MG63 (cell line): ENCODE results near the gene ABCC3. TPM values are rescaled to one million over a fixed set of nuclear protein-coding genes. Genes with fewer than 3 reads are reported as not detected.
A peak's percentile ranks its signal among the peaks of the same experiment; 100 is the strongest.

Source experiments
- DNase-seq: peaks from one replicate; pipeline ENCODE4 v3.0.0-alpha.2; 2020
- H3K27me3 ChIP-seq: fragments of 250-450 bp; sonication (Bioruptor Pico); 2 replicates; pipeline ENCODE4 v1.5.1; 2020; ENCODE audit warnings: mild to moderate bottlenecking, moderate library complexity
- H3K36me3 ChIP-seq: fragments of 250-450 bp; sonication (Bioruptor Pico); 2 replicates; pipeline ENCODE4 v1.5.1; 2020; ENCODE audit warnings: mild to moderate bottlenecking, moderate library complexity
- H3K4me3 ChIP-seq: fragments of 250-450 bp; sonication (Bioruptor Pico); 2 replicates; pipeline ENCODE4 v1.5.1; 2020; ENCODE audit warnings: mild to moderate bottlenecking, moderate library complexity
- H3K9me3 ChIP-seq: fragments of 250-450 bp; sonication (Bioruptor Pico); 2 replicates; pipeline ENCODE4 v1.5.1; 2020; ENCODE audit warnings: mild to moderate bottlenecking, moderate library complexity
- total RNA-seq: library from RNA; depleted of rRNA; stranded (reverse); fragments of >200 nt; shearing (Covaris generic); gene quantifications from 2 replicates; pipeline ENCODE4 v1.2.3, GENCODE V29; 2014; ENCODE audit warnings: low replicate concordance; rRNA removed

The ABCC3 gene, protein sequence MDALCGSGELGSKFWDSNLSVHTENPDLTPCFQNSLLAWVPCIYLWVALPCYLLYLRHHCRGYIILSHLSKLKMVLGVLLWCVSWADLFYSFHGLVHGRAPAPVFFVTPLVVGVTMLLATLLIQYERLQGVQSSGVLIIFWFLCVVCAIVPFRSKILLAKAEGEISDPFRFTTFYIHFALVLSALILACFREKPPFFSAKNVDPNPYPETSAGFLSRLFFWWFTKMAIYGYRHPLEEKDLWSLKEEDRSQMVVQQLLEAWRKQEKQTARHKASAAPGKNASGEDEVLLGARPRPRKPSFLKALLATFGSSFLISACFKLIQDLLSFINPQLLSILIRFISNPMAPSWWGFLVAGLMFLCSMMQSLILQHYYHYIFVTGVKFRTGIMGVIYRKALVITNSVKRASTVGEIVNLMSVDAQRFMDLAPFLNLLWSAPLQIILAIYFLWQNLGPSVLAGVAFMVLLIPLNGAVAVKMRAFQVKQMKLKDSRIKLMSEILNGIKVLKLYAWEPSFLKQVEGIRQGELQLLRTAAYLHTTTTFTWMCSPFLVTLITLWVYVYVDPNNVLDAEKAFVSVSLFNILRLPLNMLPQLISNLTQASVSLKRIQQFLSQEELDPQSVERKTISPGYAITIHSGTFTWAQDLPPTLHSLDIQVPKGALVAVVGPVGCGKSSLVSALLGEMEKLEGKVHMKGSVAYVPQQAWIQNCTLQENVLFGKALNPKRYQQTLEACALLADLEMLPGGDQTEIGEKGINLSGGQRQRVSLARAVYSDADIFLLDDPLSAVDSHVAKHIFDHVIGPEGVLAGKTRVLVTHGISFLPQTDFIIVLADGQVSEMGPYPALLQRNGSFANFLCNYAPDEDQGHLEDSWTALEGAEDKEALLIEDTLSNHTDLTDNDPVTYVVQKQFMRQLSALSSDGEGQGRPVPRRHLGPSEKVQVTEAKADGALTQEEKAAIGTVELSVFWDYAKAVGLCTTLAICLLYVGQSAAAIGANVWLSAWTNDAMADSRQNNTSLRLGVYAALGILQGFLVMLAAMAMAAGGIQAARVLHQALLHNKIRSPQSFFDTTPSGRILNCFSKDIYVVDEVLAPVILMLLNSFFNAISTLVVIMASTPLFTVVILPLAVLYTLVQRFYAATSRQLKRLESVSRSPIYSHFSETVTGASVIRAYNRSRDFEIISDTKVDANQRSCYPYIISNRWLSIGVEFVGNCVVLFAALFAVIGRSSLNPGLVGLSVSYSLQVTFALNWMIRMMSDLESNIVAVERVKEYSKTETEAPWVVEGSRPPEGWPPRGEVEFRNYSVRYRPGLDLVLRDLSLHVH (N-terminal part only)
- total RNA-seq, result 0.17 and 2.0 TPM in 2 replicates

DNA sequence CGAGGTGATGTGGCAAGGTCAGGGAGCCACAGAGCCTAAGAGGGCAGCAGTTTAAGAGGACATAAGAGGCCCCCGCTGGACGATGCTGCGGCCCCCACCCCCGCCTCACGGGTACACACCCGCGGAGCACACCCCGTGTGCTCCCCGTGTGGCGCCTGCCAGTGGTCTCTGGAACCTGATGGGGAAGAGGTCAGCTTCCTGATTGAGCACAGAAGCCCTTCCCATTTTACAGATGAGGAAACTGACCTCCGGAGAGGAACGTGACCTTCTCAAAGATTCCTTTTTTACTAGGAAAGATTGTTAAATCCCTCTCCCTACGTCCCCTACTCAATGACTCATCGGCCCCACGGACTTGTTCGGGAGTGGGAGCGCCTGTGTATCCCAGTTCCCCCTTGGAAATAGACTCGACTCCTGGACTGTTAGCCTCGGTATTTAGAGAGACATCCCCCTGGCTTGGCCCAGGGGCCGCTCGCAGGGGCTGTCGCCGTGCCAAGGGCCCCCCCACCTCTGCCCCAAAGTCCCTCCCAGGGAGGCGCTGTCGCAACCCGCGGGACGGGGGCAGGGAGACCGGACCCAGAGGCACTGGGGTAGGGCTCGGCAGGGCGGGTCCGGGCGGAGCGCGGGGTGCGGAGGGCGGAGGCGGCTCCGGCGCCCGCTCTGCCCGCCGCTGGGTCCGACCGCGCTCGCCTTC is at the start of gene ABCC3:
Gene ABCC3 (plus strand): TSS at position 658 of the 691 bp plus-strand sequence. CDS start 56 bp downstream, outside the sequence.
- H3K36me3 ChIP-seq, result no peaks in the 10 kb centered on the region; the same call in 1 of the 2 replicates
- no peaks in the 10 kb centered on the region for H3K9me3 ChIP-seq
- H3K27me3 ChIP-seq, result no peaks in the 10 kb centered on the region
- peak within 1 kb of the TSS; percentile 40 for H3K4me3 ChIP-seq
- DNase-seq, result peak; percentile 63

DNA sequence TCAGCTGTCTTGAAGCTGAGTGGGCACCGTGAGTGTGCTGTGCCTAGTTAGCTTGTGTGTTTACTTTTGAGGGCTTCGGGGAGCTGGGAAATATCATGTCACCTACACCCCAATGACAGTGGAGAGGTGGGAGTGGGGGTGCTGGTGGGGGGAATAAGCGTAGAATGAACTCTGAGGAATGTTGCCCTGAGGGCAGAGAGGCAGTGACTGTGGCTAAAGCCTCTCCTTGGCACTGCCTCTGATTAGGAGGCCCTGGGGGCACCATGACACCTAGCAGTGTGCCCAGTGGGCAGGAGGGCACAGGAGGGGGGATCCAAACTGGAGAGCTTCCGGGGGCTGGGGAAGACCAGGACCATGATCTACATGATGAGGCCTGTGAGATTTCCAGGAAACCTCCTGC is 49.3 kb upstream of the ABCC3 start:
- no peak overlapping the region for H3K4me3 ChIP-seq
- DNase-seq, result no peak
- no peaks in the 10 kb centered on the region for H3K27me3 ChIP-seq
- H3K9me3 ChIP-seq, result no peaks in the 10 kb centered on the region
- H3K36me3 ChIP-seq, result no peaks in the 10 kb centered on the region

DNA sequence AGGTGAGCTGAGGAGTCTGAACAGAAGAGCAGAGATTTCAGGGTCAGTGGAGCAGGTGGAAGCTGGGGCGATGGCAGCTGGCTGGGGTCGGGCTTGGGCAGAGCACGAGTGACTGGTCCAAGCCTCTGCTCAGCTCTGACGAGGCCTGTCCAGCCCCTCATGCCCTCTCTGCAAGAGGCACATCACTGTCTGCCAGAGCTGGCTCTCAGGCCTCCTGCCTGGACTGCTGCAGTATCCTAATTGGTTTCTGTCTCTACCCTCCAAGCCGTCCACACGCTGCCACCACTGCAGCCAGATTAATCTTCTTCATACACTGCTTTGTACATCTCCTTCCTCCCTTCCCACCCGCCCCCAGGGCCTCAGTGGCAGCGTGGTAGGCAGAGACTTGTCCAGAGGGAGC is 48.8 kb upstream of the ABCC3 start:
- no peaks in the 10 kb centered on the region for H3K9me3 ChIP-seq
- no peak overlapping the region for H3K4me3 ChIP-seq
- no peaks in the 10 kb centered on the region for H3K27me3 ChIP-seq
- H3K36me3 ChIP-seq, result no peaks in the 10 kb centered on the region
- no peak for DNase-seq

DNA sequence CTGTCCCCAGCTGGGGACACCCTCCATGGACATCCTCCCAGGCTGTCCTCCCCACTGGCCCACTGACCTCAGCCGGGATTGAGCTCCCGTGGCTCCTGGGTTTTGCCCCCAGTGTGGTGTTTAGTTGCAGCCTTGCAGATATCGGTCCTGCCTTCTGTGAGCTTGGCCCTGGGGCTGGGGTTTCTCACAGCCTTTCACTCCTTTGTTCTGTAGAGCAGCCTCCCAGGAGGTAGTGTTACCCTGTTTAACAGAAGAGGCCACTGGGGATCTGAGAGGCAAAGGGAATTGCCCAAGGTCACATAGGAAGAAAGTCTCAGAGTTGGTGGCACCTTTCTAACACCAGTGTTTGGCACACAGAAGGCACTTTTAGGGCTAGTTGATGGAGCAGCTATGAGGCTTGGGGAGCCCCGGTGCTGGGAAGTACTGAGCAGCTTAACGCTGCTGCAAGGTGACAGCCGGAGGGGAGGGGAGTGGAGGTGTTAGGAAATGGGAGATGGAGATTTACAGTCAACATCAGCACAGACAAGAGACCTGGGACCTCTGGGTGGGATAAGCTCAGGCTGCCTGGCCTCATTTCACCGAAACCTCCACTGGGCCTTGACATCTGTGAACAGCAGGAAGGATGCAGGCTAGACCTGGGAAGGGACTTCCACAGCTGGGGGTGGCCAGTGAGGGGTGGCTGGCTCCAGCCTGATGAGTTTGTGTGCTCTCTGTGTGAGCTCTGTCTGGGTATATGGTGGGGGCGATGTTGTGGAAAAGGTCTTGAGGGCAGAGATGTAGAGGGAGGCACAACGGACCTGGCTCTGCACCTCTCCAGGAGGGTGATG is 48.0 kb upstream of the ABCC3 start:
- no peaks in the 10 kb centered on the region for H3K36me3 ChIP-seq
- H3K27me3 ChIP-seq, result no peaks in the 10 kb centered on the region
- H3K4me3 ChIP-seq, result no peak overlapping the region
- no peak for DNase-seq
- no peaks in the 10 kb centered on the region for H3K9me3 ChIP-seq

DNA sequence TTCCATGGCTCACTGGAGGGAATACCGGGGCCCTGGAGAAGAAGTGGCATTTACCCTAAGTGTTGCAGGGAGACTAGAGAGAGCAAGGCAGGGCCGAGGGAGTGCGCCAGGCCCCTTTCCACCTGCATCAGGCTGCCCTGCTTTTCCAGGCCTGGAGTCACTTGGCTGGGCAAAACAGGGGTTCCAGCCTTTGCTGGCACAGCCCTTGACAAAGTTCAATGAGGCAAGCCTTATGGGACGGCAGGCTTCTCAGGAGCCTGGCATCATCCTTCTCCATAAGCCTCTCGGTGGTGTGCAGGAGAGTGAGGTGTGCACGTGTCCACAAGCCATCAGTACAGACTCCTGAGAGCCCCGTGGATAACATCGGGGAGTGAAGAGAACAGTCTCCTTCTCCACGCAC is 47.1 kb upstream of the ABCC3 start:
- no peak overlapping the region for H3K4me3 ChIP-seq

DNA sequence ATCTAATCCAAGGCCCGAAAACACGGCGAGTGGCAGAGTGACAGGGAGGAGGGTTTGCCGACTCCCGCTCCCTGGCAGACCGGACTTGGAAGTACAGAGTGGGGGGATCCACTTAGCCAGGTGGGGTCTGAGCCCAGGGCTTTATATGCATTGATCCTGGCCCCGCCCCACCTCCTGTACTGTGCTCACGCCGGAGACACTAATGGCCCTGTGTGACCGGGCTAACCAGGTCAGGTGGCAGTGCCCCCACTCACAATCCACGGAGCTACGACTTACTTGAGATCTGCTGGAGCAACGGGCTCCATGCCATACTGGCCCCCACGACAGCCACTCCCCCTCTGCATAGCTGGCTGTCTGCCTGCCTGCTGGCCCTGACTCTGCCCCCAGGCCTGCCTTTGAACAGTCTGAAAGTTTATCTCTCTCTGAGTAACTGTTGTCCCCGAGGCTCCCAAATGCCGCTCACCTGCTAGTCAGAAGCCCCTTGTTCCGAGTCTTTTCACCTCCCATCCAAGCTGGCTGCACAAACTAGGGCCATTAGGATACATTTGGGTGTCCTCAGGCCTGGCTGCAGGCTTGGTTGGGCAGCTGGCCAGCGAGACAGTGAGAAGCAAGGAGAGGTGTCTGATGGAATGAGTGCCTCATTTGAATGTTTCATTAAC is 46.2 kb upstream of the ABCC3 start:
- Histone ChIP-seq H3K9me3 (no peaks in the 10 kb centered on the region), H3K36me3 (no peaks in the 10 kb centered on the region), H3K27me3 (no peaks in the 10 kb centered on the region), H3K4me3 (no peak overlapping the region)
- no peak for DNase-seq

More for the DNA sequence above, 47.1 kb upstream of the ABCC3 start:
- H3K27me3 ChIP-seq, result no peaks in the 10 kb centered on the region
- no peaks in the 10 kb centered on the region for H3K9me3 ChIP-seq
- no peaks in the 10 kb centered on the region for H3K36me3 ChIP-seq
- no peak for DNase-seq

DNA sequence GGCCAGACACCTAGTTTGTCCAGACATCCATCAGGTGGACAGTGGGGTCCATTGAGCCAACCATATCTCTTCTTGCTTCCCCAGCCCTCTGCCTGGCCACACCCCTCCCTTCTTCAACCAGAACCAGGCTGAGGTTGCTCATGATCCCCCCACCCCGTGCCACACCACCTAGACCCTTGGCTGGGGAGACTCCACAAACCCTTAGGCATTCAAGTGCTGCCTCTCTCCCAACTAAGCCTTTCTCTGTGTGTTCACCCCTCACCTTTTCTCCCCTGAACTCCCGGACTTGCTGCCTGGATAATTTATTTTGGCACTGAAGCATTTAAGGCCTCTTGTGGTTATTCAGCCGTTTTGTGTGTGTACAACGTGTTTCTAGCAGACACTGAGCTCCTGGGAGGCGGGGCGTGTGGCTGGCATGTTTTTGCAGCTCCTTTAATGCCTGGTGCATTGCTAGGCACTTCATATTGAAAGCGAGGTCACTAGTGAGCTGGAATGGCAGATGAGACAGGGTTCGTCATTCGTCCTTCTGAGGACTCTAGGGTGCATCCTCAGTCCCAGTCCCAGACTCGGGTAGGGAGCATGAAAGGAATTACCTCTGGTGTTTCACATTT is 45.5 kb upstream of the ABCC3 start:
- no peak for DNase-seq
- Histone ChIP-seq H3K9me3 (no peaks in the 10 kb centered on the region), H3K27me3 (no peaks in the 10 kb centered on the region), H3K4me3 (no peak overlapping the region), H3K36me3 (no peaks in the 10 kb centered on the region)

DNA sequence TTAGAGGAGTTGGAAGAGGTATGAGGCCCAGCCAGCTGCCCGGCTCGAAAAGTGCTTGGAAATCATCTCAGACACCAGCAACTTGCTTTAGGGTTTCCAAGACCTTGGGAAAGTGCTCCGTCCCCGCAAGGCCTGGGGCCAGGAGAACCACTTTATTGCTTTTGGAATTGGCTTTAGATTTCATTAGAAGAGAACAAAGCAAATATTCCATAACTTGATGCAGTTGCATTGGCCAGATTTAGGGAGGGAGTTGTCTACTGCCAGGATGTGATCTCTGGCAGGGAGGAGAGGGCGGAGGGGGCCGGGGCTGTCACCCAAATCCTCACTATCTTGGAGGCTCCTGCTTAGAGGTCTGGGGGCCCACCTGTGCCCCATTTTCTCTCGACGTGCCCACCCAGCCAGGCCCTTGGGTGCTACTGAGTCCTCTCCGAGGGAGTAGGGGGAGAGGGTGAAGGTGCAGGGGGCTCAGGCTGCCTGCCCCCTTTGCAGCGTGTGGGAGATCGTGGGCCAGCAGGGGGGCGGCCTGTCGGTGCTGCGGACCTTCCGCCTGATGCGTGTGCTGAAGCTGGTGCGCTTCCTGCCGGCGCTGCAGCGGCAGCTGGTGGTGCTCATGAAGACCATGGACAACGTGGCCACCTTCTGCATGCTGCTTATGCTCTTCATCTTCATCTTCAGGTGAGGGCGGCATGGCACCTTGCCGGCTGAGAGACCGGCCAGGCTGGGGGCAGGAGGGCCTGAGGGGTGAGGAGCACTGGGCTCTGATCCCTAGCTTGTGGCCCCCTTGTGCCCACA is 43.5 kb upstream of the ABCC3 start:
- Histone ChIP-seq H3K36me3 (no peaks in the 10 kb centered on the region), H3K9me3 (no peaks in the 10 kb centered on the region), H3K27me3 (no peaks in the 10 kb centered on the region), H3K4me3 (no peak overlapping the region)
- DNase-seq, result no peak

DNA sequence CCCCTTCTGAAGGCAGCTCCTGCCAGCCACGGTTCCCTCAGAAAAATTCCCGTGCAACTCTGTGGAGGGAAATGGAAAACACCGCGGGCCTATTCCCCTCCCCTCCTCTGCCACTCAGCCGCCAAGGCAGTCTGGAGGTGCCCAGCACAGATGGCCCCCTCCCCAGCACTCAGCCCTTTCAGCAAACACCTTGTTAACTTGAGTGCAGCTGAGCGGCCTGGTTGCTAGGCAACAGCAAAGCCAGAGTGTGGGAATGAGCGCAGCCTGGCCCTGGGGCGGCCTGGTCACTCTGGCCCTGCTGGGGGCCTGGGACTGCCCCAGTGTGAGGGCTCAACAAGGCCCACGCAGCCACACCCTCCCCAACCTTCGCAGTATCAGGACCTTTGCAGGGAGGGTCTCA is 41.4 kb upstream of the ABCC3 start:
- Histone ChIP-seq H3K27me3 (no peaks in the 10 kb centered on the region), H3K36me3 (no peaks in the 10 kb centered on the region), H3K4me3 (no peak overlapping the region), H3K9me3 (no peaks in the 10 kb centered on the region)
- DNase-seq, result no peak

DNA sequence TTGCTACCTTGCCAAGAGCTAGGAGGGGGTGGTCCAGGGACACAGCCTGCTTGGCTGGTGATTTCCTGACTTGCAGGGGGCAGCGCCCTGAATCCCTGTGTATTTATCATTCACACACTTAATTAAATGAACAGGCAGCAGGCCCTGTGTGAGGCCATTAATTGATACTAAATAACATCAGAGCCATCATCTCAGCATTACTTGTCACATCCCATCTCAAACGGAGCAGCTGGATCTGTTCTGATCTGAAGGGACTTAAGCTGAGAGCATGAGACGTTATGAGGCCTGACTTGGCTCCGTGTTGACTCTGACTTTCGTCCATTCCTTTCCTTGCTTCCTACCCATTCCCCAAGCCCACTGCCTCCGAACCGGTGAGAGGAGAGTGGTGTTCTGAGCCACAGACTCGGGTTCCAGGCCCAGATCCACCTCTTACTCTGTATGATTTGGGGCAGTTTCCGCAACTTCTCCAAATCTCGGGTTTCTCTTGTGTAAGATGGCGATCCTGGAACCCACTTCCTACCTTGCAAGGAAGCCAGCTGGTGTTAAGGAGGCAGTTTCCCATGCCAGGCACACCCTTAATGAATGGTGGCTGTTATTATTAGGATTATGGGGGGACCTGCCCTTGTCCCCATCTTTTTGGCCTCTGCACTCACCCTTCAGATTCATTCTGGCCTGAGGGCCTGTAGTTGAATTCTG is 40.4 kb upstream of the ABCC3 start:
- DNase-seq, result no peak
- H3K27me3 ChIP-seq, result no peaks in the 10 kb centered on the region
- no peaks in the 10 kb centered on the region for H3K36me3 ChIP-seq
- H3K9me3 ChIP-seq, result no peaks in the 10 kb centered on the region
- no peak overlapping the region for H3K4me3 ChIP-seq

DNA sequence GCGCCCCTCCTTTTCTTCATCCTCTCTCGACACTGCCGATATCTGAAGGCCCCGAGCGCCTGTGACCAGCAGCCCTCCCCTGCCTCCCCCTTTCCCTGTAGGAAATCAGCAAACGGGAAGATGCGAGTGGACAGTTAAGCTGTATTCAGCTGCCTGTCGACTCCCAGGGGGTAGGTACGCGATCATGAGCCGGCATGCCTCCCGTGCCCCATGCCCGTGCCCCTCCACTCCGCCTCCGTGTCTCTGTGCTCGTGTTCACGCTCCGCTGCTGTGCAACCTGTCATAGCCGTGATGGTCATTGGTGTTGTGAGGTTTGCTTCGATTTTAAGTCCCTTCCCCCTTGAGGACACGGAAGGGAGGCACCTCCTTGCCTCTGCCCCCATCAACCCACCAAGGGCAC is 39.8 kb upstream of the ABCC3 start:
- H3K4me3 ChIP-seq, result no peak overlapping the region
- H3K27me3 ChIP-seq, result no peaks in the 10 kb centered on the region
- H3K36me3 ChIP-seq, result no peaks in the 10 kb centered on the region
- H3K9me3 ChIP-seq, result no peaks in the 10 kb centered on the region
- no peak for DNase-seq

DNA sequence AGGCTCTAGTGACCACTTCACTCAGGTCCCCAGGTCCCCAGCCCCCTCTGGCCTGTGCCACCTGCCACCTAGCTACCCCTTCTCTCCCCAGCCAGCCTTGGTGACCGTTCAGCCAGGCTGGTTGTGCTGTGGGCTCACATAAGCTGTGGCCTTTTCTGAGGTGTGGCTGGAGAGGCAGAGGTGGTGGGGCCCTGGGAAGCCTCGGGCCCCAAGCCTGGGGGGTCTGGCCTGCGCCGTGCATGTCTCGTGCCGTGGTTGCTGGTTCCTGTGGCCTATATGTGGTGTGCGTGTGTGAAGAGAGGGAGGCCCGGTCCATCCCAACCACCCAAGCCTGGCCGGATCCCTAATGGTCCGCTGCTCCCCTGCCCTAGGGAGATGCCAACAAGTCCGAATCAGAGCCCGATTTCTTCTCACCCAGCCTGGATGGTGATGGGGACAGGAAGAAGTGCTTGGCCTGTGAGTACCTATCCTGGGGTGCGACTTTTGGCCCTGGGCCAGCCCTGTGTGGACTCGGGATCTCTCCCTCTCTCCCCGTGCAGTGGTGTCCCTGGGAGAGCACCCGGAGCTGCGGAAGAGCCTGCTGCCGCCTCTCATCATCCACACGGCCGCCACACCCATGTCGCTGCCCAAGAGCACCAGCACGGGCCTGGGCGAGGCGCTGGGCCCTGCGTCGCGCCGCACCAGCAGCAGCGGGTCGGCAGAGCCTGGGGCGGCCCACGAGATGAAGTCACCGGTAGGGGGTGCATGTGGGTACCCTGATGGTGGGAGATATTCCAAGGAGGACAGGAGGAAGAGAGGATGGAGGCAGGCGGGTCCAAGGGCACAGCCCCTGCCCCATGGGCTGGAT is 38.3 kb upstream of the ABCC3 start:
- DNase-seq, result no peak
- Histone ChIP-seq H3K27me3 (no peaks in the 10 kb centered on the region), H3K4me3 (no peak overlapping the region), H3K36me3 (no peaks in the 10 kb centered on the region), H3K9me3 (no peaks in the 10 kb centered on the region)

DNA sequence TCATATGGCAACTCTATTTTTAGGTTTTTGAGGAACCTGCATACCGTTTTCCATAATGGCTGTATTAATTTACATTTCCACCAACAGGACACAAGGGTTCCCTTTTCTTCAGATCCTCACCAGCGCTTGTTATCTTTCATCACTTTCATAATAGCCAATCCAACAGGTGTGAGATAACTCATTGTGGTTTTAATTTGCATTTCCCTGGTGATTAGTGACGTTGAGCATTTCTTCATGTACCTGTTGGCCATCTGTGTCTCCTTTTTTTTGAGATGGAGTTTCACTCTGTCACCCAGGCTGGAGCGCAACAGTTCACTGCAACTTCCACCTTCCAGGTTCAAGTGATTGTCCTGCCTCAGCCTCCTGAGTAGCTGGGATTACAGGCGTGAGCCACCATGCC is 36.2 kb upstream of the ABCC3 start:
- no peaks in the 10 kb centered on the region for H3K9me3 ChIP-seq
- no peak overlapping the region for H3K4me3 ChIP-seq
- H3K36me3 ChIP-seq, result no peaks in the 10 kb centered on the region
- no peak for DNase-seq
- no peaks in the 10 kb centered on the region for H3K27me3 ChIP-seq
